ENCODE results near the gene PPBP. TPM values are rescaled to one million over a fixed set of nuclear protein-coding genes. Genes with fewer than 3 reads are reported as not detected.

Gene PPBP
- total RNA-seq, 1 donor from 2014 or later, result not detected

GRCh38 chr4:73979407-73979957 is 8.5 kb downstream of the PPBP start:
- no peaks in the 10 kb centered on the region for H3K4me1 Mint-ChIP-seq (ENCODE audit: low read depth, unreplicated experiment)

GRCh38 chr4:73978886-73979285 is 9.1 kb downstream of the PPBP start:
- Mint-ChIP-seq H3K4me1 (ENCODE audit: low read depth, unreplicated experiment) (no peaks in the 10 kb centered on the region), H3K27ac (ENCODE audit: unreplicated experiment) (no peak overlapping the region), H3K9me3 (ENCODE audit: unreplicated experiment) (no peaks in the 10 kb centered on the region), H3K4me3 (ENCODE audit: unreplicated experiment) (no peak overlapping the region), H3K27me3 (ENCODE audit: unreplicated experiment) (no peaks in the 10 kb centered on the region), H3K36me3 (ENCODE audit: unreplicated experiment) (no peaks in the 10 kb centered on the region)
- no peak for DNase-seq
- TF ChIP-seq CTCF (IDR thresholded peaks at IDR 0.05; ENCODE audit: partially characterized antibody, unreplicated experiment), result no peak

More at GRCh38 chr4:73979407-73979957, 8.5 kb downstream of the PPBP start:
- Mint-ChIP-seq H3K36me3 (ENCODE audit: unreplicated experiment) (no peaks in the 10 kb centered on the region), H3K9me3 (ENCODE audit: unreplicated experiment) (no peaks in the 10 kb centered on the region), H3K27me3 (ENCODE audit: unreplicated experiment) (no peaks in the 10 kb centered on the region), H3K4me3 (ENCODE audit: unreplicated experiment) (no peak overlapping the region), H3K27ac (ENCODE audit: unreplicated experiment) (no peak overlapping the region)
- no peak for DNase-seq
- TF ChIP-seq CTCF (IDR thresholded peaks at IDR 0.05; ENCODE audit: partially characterized antibody, unreplicated experiment), result no peak

GRCh38 chr4:73976716-73977115 is 11.3 kb downstream of the PPBP start:
- Mint-ChIP-seq H3K9me3 (ENCODE audit: unreplicated experiment) (no peaks in the 10 kb centered on the region), H3K27ac (ENCODE audit: unreplicated experiment) (no peak overlapping the region)

GRCh38 chr4:73976217-73976616 is 11.8 kb downstream of the PPBP start:
- Mint-ChIP-seq H3K4me1 (ENCODE audit: low read depth, unreplicated experiment) (no peaks in the 10 kb centered on the region), H3K4me3 (ENCODE audit: unreplicated experiment) (no peak overlapping the region), H3K27ac (ENCODE audit: unreplicated experiment) (no peak overlapping the region), H3K9me3 (ENCODE audit: unreplicated experiment) (no peaks in the 10 kb centered on the region), H3K27me3 (ENCODE audit: unreplicated experiment) (no peaks in the 10 kb centered on the region), H3K36me3 (ENCODE audit: unreplicated experiment) (no peaks in the 10 kb centered on the region)
- no peak for DNase-seq
- no peak for TF ChIP-seq CTCF (IDR thresholded peaks at IDR 0.05; ENCODE audit: partially characterized antibody, unreplicated experiment)

More at GRCh38 chr4:73976716-73977115, 11.3 kb downstream of the PPBP start:
- TF ChIP-seq CTCF (IDR thresholded peaks at IDR 0.05; ENCODE audit: partially characterized antibody, unreplicated experiment), result no peak
- H3K4me3 Mint-ChIP-seq (ENCODE audit: unreplicated experiment), result no peak overlapping the region
- DNase-seq, result no peak
- no peaks in the 10 kb centered on the region for H3K27me3 Mint-ChIP-seq (ENCODE audit: unreplicated experiment)
- no peaks in the 10 kb centered on the region for H3K36me3 Mint-ChIP-seq (ENCODE audit: unreplicated experiment)
- H3K4me1 Mint-ChIP-seq (ENCODE audit: low read depth, unreplicated experiment), result no peaks in the 10 kb centered on the region

GRCh38 chr4:73974352-73974751 is 13.6 kb downstream of the PPBP start:
- Mint-ChIP-seq H3K27me3 (ENCODE audit: unreplicated experiment) (peaks cover 2% of the 10 kb centered on the region), H3K4me3 (ENCODE audit: unreplicated experiment) (no peak overlapping the region), H3K4me1 (ENCODE audit: low read depth, unreplicated experiment) (no peaks in the 10 kb centered on the region), H3K36me3 (ENCODE audit: unreplicated experiment) (no peaks in the 10 kb centered on the region), H3K9me3 (ENCODE audit: unreplicated experiment) (peaks cover under 1% of the 10 kb centered on the region), H3K27ac (ENCODE audit: unreplicated experiment) (no peak overlapping the region)
- TF ChIP-seq CTCF (IDR thresholded peaks at IDR 0.05; ENCODE audit: partially characterized antibody, unreplicated experiment), result no peak
- DNase-seq, result no peak
